ENCODE data around the gene GPR32. TPM values are rescaled to one million over a fixed set of nuclear protein-coding genes. Genes with fewer than 3 reads are reported as not detected.
"Not testable (repeated sequence)": the region's sequence is repeated elsewhere in the genome, so short reads cannot be mapped to it uniquely, and the experiment has no call there.

The GPR32 gene
- total and polyA plus RNA-seq, 12 donors = 16.0 TPM; not detected in 11

DNA sequence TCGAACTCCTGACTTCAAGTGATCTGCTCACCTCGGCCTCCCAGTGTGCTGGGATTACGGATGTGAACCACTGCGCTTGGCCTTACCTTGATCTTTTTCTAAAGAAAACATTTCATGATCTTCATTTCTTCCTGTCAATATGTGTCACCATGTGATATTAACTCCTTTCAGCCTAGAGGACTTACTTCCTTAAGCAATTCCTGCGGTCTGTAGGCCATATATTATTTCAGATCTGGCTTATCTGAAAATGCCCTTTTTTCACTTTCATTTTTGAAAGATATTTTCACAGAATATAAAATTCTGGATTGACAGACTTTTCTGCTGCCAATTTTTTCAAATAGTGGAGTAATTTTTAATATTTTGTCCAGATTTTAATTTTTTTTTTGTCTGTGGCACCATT, 2.0 kb upstream of the GPR32 start:
- Histone ChIP-seq H3K27me3 (peaks cover 9% of the 10 kb centered on the region), H3K27ac (no peak overlapping the region), H3K9me3 (replicated peaks in 1 of 3) (no peaks in the 10 kb centered on the region), H3K4me3 (no peak overlapping the region), H3K36me3 (replicated peaks in 1 of 2) (no peaks in the 10 kb centered on the region), H3K4me1 (replicated peaks in 1 of 2) (no peaks in the 10 kb centered on the region)
- 39 to 47% (median 46%) methylated on average over 5 of the region's 5 CpGs for WGBS, 4 donors
- intact Hi-C loops (cut with DNase I) = no loop called here
- DNase-seq = no peak
- TF ChIP-seq POLR2A (IDR thresholded peaks at IDR 0.05) = no peak
- TF ChIP-seq, protein P1, sequence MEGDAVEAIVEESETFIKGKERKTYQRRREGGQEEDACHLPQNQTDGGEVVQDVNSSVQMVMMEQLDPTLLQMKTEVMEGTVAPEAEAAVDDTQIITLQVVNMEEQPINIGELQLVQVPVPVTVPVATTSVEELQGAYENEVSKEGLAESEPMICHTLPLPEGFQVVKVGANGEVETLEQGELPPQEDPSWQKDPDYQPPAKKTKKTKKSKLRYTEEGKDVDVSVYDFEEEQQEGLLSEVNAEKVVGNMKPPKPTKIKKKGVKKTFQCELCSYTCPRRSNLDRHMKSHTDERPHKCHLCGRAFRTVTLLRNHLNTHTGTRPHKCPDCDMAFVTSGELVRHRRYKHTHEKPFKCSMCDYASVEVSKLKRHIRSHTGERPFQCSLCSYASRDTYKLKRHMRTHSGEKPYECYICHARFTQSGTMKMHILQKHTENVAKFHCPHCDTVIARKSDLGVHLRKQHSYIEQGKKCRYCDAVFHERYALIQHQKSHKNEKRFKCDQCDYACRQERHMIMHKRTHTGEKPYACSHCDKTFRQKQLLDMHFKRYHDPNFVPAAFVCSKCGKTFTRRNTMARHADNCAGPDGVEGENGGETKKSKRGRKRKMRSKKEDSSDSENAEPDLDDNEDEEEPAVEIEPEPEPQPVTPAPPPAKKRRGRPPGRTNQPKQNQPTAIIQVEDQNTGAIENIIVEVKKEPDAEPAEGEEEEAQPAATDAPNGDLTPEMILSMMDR (IDR thresholded peaks at IDR 0.05) = no peak

DNA sequence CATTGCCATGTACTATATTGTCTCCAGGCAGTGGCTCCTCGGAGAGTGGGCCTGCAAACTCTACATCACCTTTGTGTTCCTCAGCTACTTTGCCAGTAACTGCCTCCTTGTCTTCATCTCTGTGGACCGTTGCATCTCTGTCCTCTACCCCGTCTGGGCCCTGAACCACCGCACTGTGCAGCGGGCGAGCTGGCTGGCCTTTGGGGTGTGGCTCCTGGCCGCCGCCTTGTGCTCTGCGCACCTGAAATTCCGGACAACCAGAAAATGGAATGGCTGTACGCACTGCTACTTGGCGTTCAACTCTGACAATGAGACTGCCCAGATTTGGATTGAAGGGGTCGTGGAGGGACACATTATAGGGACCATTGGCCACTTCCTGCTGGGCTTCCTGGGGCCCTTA, 624 bp downstream of the GPR32 start:
- H3K36me3 ChIP-seq (replicated peaks in 1 of 2) = no peaks in the 10 kb centered on the region
- no peak for TF ChIP-seq POLR2A (IDR thresholded peaks at IDR 0.05)
- TF ChIP-seq, protein P1 (IDR thresholded peaks at IDR 0.05) = no peak
- 84 to 89% (median 85%) methylated on average over 12 to 13 of the region's 13 CpGs for WGBS, 4 donors
- no peaks in the 10 kb centered on the region for H3K9me3 ChIP-seq (replicated peaks in 1 of 3)
- no peak overlapping the region for H3K4me3 ChIP-seq
- H3K27ac ChIP-seq = no peak overlapping the region
- no peaks in the 10 kb centered on the region for H3K4me1 ChIP-seq (replicated peaks in 1 of 2)
- intact Hi-C loops (cut with DNase I) = no loop called here
- DNase-seq = no peak
- H3K27me3 ChIP-seq = peaks cover 7% of the 10 kb centered on the region

DNA sequence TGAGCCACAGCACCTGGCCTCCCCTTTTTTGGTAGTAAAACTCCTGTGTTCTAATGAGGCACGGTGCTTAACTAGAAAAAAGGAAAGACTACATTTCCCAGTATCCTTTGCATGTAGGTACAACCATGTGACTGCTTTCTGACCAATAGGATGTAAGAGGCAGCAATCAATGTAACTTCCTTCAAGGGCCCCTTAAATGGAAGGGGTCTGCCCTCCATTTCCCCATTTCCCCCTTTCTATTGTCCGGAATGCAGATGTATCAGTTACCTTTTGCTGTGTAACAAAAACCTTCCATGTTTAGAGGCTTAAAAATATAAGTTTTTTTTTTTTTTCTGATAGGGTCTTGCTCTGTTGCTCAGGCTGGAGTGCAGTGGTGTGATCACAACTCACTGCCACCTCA, 2.2 kb downstream of the GPR32 start:
- no peak for DNase-seq
- intact Hi-C loops (cut with DNase I) = no loop called here
- TF ChIP-seq, protein P1 (IDR thresholded peaks at IDR 0.05) = no peak
- TF ChIP-seq POLR2A (IDR thresholded peaks at IDR 0.05) = no peak
- no peaks in the 10 kb centered on the region for H3K36me3 ChIP-seq (replicated peaks in 1 of 2)
- 59 to 67% (median 64%) methylated on average over 2 of the region's 2 CpGs for WGBS, 4 donors
- H3K4me3 ChIP-seq = no peak overlapping the region
- no peak overlapping the region for H3K27ac ChIP-seq
- H3K4me1 ChIP-seq (replicated peaks in 1 of 2) = no peaks in the 10 kb centered on the region
- H3K27me3 ChIP-seq = peaks cover 22% of the 10 kb centered on the region
- no peaks in the 10 kb centered on the region for H3K9me3 ChIP-seq (replicated peaks in 1 of 3)

DNA sequence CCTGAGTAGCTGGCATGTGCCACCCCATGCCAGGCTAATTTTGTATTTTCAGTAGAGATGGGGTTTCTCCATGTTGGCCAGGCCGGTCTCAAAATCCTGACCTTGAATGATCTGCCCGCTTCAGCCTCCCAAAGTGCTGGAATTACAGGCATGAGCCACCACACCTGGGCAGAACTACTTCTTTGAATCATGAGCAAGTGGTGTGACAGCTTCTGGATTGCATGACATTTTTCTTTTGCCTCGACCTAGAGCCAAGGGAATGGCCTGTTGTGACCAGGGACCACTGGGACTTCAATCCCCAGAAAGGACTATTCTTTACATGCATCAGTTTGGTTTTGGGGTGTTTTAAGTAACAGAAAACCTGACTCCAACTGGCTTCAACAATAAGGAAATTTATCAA, 2.6 kb downstream of the GPR32 start:
- H3K36me3 ChIP-seq (replicated peaks in 1 of 2); H3K4me3 ChIP-seq; H3K27ac ChIP-seq; H3K4me1 ChIP-seq (replicated peaks in 1 of 2); H3K9me3 ChIP-seq (replicated peaks in 1 of 3); DNase-seq; intact Hi-C loops (cut with DNase I): not testable (repeated sequence)
- 78 to 94% (median 80%) methylated on average over 2 to 3 of the region's 3 CpGs for WGBS, 4 donors
- peaks cover 26% of the 10 kb centered on the region for H3K27me3 ChIP-seq

DNA sequence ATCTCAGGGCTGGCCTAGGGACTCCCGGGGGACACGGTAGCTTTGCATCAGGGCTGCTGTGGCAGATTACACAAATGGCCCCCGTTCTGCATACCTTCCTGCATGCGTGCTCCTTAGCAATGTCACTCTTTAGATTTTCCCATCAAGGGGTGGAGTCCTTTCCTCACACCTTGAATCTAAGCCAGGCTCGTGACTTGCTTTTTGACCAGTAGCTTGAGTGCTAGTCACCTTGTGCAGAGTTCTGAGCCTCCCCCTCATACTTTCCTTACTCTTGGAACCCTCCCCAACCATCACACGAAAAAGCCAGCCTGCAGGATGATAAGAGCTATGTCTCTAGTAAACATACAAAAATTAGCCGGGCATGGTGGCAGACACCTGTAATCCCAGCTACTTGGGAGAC, 3.2 kb downstream of the GPR32 start:
- H3K27me3 ChIP-seq = peaks cover 32% of the 10 kb centered on the region
- H3K36me3 ChIP-seq (replicated peaks in 1 of 2); DNase-seq; H3K9me3 ChIP-seq (replicated peaks in 1 of 3); H3K4me1 ChIP-seq (replicated peaks in 1 of 2); H3K4me3 ChIP-seq; H3K27ac ChIP-seq; intact Hi-C loops (cut with DNase I): not testable (repeated sequence)
- WGBS, 4 donors = 49 to 74% (median 64%) methylated on average over 3 to 7 of the region's 7 CpGs

Data from adrenal gland (tissue), 12 donors.